GM10847 (cell line): Measurements from ENCODE around the gene PFDN4.

Experiments
- POLR2A ChIP-seq: IDR thresholded peaks from 2 replicates; pipeline ENCODE4 v1.6.1; 2011; ENCODE audit not compliant: insufficient read length; ENCODE audit errors: extremely low read depth

Gene PFDN4

GRCh38 chr20:54257071-54257816 is 49.4 kb downstream of the PFDN4 start:
- no peak for TF ChIP-seq POLR2A

- TF ChIP-seq POLR2A = no peak
Measured at GRCh38 chr20:54260116-54260515, 52.2 kb downstream of the PFDN4 start.

GRCh38 chr20:54262671-54263070 is 54.8 kb downstream of the PFDN4 start:
- TF ChIP-seq POLR2A = no peak

GRCh38 chr20:54263116-54263690 is 55.3 kb downstream of the PFDN4 start:
- TF ChIP-seq POLR2A = no peak

GRCh38 chr20:54266844-54267243 is 59.0 kb downstream of the PFDN4 start:
- no peak for TF ChIP-seq POLR2A

GRCh38 chr20:54267483-54268003 is 59.7 kb downstream of the PFDN4 start:
- no peak for TF ChIP-seq POLR2A

GRCh38 chr20:54268941-54269340 is 61.1 kb downstream of the PFDN4 start:
- TF ChIP-seq POLR2A = no peak
